Activated CD4-positive, alpha-beta T cell treated with anti-CD3 and anti-CD28 coated beads, Interleukin-2, amount 50 U/mL, for 48 hours (primary cell): Measurements from ENCODE around the gene ANKFN1.

Source experiments
- DNase-seq, 2 experiments: peaks; one replicate each; pipeline ENCODE4 v3.0.0-alpha.2; 2020

The ANKFN1 gene

DNA sequence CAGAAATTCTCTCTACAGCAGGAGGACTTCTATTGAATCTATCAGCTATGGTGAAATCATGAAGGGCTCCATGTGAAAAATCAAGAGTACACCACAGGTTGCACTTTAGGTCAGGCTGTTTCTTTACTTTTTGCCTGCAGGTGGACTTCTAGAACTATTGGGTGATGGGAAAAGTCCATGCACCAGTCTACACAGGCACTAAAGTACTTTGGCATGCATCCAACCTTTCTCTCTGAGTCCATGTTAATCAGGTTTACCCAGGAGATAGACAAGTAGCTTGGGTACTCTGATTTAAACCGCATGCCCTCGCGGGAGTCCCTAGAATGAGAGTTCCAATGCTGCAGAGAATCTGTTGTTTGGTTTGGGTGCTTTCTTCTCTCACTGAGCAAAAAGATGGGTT is 9.1 kb upstream of the ANKFN1 start:
- DNase-seq = no peak

- DNase-seq = no peak
These were observed 6.7 kb upstream of the ANKFN1 start for GRCh38 chr17:56146534-56146933.

DNA sequence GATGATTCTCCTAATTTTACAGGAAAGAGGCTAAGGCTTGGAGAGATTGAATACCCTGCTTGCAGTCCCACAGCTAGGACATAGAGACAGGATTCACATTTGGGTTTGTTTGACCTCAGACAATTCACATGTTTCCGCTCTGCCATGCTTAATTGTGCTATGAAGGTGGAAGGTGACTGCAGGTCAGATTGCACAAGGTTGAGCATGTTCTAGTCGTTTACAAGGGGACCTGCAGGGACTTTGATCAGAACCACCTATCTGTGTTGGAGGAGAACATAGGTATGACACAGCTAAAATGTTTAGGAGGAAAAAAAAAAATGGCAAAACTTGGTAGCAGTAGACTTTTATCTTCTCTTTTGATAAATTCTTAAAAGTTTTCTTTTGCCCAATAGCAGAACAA is 4.9 kb upstream of the ANKFN1 start:
- no peak for DNase-seq

DNA sequence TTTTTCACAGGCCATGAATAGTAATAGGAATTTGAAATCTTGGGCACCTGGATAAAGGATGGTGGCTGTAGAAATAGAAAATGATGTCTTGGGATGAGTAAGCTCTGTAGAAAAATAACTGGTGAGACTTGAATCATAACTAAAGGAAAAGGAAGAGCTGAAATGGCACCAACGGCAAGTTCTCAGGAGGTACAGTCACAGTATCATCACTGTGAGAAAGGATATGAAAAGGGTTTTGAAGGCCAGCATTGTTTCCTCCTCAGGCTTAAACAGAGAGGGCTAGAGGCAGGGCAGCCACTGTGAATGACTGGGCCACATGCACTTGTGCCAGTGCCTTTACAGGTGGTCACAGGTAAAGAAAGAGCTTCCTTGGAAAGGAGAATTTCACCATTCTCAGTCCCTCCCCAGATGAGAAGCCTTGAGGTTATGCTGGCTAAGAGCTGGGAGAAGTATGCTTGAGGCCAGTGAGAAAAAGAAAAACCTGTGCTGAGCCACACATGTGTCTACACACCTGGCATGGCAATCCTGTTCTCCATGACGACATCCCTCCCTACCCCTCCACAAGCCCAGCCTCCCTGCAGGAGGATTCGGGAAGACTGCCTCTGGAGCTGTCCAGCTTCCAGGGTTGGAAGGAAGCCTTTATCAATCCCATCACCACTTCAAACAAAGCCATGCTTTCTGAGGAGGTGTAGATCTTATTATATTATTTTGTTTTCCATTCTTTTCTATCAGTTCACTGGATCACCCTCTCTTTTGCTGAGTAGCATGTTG is 3.8 kb upstream of the ANKFN1 start:
- DNase-seq = no peak

- DNase-seq = no peak
These were observed 2.6 kb upstream of the ANKFN1 start for GRCh38 chr17:56150649-56151048.

GRCh38 chr17:56157845-56158244 is 4.6 kb downstream of the ANKFN1 start:
- DNase-seq = no peak

GRCh38 chr17:56158344-56158743 is 5.1 kb downstream of the ANKFN1 start:
- DNase-seq = no peak

GRCh38 chr17:56158915-56159825 is 5.9 kb downstream of the ANKFN1 start:
- no peak for DNase-seq

GRCh38 chr17:56159826-56160380 is 6.6 kb downstream of the ANKFN1 start:
- DNase-seq = no peak

- DNase-seq = no peak
These were observed 7.1 kb downstream of the ANKFN1 start for GRCh38 chr17:56160422-56160821.

- no peak for DNase-seq
These were observed 11.9 kb downstream of the ANKFN1 start for GRCh38 chr17:56165072-56165641.

- no peak for DNase-seq
These were observed 14.2 kb downstream of the ANKFN1 start for GRCh38 chr17:56167491-56167890.

- no peak for DNase-seq
These were observed 16.3 kb downstream of the ANKFN1 start for GRCh38 chr17:56169621-56170020.

GRCh38 chr17:56171186-56171959 is 18.1 kb downstream of the ANKFN1 start:
- no peak for DNase-seq

DNA sequence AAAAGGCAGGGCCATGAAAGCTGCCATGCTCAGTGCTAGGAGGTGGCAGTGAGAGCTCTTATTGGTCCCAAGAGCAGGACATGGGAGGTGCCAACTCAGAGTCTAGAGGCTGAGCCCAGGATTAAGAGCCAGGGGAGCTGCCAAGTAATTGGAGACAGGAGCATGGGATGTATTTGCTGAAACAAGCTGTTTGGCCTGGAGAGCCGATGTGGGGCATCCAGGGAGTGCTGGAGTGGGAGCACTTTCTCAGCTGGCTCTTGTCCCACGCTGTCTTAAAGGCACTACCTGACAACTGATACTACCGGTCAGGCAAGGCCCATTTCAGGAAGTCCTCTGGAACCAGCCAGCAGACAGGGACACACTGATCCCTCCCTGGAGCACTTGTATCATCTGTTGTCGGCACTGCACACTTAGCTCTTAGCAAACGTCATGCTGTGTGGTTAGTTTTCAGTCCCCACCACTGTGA is 19.3 kb downstream of the ANKFN1 start:
- DNase-seq = no peak

DNA sequence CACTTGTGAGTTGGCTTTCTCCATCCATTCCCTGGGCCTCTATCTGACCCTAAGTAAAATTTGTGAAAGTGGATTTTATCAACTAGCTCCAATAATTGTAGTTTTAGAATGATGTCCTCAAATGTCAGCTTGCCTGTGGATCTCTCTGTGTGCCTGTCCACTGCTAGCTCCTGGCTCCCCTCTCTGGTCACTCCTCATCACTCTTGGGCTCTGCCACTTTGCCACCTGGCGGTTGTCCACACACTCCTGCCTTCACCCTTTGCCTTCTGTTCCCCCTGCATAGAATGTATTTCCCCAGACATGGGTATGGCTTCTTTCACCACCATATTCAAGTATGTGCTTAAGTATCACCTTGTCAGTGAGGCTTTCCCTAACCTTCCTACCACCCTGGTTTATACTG is 19.8 kb downstream of the ANKFN1 start:
- no peak for DNase-seq

DNA sequence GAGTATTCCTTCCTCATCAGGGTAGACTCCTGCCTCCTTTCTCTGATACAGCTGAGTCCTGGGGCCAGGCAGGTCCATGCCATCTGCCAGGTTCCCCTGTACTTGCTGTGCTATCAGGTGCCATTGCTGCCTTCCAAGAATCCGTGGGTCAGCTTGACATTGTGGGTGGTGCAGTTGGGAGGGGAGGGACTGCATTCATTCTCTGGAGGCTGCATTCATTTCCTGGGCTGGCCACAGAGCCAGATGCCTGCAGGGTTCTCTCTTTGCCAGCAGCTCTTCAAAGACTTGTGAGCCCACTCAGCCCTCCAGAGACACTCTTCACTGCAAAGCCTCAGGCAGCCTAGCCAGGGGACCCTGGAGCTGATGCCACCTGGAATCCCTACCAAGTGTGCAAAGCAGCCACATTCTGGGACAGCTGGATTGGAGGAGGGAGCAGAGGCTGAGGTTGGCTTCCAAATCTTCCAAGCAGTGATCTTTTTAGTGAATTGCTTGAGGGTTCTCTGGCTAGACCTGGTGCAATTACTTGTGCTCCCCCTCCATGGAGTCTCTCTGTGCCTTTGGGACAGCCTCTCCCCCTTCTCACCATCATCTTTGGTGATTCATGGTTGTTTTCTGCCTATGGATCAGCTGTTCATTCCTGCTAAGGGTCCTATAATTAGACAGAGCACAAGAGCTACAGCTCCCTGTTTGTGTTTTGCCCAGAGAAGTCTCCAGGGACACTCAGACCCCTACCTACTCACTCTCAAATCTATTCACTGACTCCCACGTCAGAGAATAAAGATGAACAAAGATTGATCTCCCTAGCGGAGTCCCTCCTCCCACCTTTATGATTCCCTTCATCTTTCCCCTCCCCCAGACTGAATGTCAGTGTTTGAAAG is 20.9 kb downstream of the ANKFN1 start:
- no peak for DNase-seq

DNA sequence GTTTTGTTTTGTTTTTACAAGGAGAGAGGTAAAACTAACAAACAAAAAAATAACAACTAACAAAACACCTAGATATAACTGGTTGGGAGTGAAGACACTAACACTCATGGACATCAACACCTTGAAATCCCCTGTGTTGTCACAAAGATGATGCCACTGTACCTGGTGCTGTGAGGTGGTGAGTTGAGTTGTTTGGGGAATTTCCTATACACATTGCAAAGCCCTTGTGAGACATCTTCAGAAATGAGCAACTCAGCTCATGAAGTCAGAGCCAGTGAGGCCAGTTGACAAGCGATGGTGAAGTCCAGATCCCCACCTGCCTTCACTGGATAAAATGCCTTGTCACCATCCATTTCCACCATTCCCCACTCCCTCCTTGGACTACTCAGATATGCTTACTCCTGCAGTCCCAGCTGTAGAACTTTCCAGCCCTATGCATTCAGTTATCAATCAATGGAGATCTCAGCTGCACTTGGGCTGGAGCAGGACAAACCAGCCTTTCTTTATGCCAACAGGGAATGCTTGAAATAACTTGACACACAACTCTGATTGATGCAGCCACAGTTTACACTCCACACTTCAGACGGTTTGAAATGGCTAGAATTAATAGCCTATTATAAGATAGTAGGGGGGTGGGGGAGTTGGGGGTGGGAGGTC is 22.2 kb downstream of the ANKFN1 start:
- no peak for DNase-seq

- no peak for DNase-seq
These were observed 22.8 kb downstream of the ANKFN1 start for GRCh38 chr17:56176091-56176490.

DNA sequence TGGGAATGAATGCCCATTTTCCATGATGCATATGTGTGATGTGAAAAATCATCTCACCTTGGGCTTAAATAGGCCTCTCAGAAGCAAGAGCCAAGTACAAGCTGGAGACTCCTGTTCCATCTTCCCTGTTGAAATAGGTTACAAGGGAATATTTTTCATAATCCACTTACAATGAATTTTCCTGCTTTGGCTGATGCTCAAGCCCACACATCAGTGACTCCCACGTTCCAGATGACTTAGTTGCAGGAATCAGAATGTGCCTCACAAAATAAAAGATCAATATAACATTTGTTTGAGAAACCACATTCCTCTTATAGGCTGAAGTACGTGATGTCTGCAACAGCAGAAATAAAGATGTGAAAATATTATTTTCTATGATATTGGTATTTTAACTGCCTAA is 24.1 kb downstream of the ANKFN1 start:
- DNase-seq = no peak

DNA sequence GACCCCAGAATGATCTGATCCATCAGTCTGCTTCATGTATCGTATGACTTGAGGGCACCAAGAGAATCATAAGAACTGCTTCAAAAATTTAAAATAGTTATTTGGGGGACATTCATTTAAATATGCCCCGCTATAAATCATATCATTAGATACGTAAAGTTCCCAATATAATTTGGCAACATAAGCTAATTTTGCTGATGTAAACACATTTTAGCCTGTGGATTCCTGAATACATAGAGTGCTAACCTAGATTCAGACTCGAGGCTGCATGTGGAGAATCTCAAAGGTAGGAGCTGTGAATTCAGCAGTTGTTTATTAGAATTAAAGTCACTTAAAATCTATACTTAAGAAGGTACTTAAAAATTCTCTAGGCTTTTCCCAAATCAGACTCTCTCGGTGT is 24.9 kb downstream of the ANKFN1 start:
- DNase-seq = no peak
